ENCODE measurements around the gene LDLRAD1.

- TF ChIP-seq POLR2A (IDR thresholded peaks at IDR 0.05; ENCODE audit: low read length): no peak
- TF ChIP-seq GATA1 (IDR thresholded peaks at IDR 0.05; ENCODE audit: low read depth, low read length): no peak
Observed at GRCh38 chr1:54027848-54028247, 9.9 kb upstream of the LDLRAD1 start.

Data from erythroblast (primary cell).